ENCODE measurements around the gene HAO2. TPM values are rescaled to one million over a fixed set of nuclear protein-coding genes. Genes with fewer than 3 reads are reported as not detected.

The HAO2 gene
- polyA plus RNA-seq (2011; rRNA removed) = not detected in 2 replicates
- not detected in 2 replicates for polyA minus RNA-seq (2011; rRNA and poly(A)+ RNA removed)

DNA sequence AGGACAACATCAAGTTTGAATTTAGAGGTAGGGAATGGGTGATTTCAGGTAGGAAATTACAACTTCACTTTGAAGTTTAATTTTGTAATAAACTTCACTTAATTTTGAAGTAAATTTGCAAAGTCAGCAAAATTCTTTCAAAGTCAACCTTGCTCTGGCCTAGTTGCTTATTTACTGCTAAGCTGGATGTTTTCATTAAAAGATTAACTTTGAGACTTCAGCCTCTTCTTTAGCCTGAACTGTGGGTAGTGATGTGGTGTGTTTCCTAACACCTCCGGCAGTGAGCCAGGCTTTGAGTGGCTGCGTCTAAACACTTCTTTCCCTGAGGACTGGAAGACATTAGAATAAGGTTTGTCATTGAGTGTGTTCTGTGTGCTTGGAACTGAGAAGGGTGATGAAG, at the start of gene HAO2:
Gene HAO2, plus strand, starts transcription at position 232 of the 400 bp plus-strand sequence. CDS start 12,301 bp downstream, outside the sequence.
- no peak within 1 kb of the TSS for H3K4me3 ChIP-seq (ENCODE audit: low read depth, low read length)
- ChIA-PET POLR2A (no interaction called here), CTCF (interaction anchor here (1.6 to 7.5 kb wide), 4 partner anchors 19 to 138 kb away, joined by 7 to 161 read pairs (median 14); no protein-coding TSS in a partner anchor)
- H3K27me3 ChIP-seq (ENCODE audit: control insufficient read depth, insufficient read depth, low read length) = peaks cover 5% of the 10 kb centered on the region
- TF ChIP-seq, protein P1, sequence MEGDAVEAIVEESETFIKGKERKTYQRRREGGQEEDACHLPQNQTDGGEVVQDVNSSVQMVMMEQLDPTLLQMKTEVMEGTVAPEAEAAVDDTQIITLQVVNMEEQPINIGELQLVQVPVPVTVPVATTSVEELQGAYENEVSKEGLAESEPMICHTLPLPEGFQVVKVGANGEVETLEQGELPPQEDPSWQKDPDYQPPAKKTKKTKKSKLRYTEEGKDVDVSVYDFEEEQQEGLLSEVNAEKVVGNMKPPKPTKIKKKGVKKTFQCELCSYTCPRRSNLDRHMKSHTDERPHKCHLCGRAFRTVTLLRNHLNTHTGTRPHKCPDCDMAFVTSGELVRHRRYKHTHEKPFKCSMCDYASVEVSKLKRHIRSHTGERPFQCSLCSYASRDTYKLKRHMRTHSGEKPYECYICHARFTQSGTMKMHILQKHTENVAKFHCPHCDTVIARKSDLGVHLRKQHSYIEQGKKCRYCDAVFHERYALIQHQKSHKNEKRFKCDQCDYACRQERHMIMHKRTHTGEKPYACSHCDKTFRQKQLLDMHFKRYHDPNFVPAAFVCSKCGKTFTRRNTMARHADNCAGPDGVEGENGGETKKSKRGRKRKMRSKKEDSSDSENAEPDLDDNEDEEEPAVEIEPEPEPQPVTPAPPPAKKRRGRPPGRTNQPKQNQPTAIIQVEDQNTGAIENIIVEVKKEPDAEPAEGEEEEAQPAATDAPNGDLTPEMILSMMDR (IDR thresholded peaks at IDR 0.05; ENCODE audit: insufficient read depth, low read depth, low read length) = no peak
- no peaks in the 10 kb centered on the region for H3K36me3 ChIP-seq (ENCODE audit: control insufficient read depth, insufficient read depth, low read length)
- DNase-seq (ENCODE audit: low read depth) = no peak

DNA sequence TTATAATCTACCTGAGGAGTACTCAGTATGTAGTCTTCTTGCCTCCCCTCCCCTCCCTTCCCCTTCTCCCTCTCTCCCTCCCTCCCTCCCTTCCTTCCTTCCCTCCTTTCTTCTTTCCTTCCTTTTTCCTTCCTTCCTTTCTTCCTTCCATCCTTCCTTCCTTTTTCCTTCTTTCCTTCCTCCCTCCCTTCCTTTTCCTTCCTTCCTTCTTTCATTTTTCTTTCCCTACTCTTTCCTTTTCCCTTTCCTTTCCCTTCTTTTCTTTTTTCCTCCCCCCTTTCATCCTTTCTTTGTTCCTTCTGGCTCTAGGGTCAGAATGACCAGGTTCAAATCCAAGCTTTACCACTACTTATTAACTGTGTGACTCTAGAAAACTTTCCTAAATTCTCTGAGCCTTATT, 48.5 kb upstream of the HAO2 start:
- Histone ChIP-seq H3K36me3 (ENCODE audit: control insufficient read depth, insufficient read depth, low read length) (no peaks in the 10 kb centered on the region), H3K27me3 (ENCODE audit: control insufficient read depth, insufficient read depth, low read length) (peaks cover 1% of the 10 kb centered on the region; the same call in 1 of the 2 replicates), H3K4me3 (ENCODE audit: low read depth, low read length) (no peak overlapping the region)
- TF ChIP-seq, protein P1 (IDR thresholded peaks at IDR 0.05; ENCODE audit: insufficient read depth, low read depth, low read length) = no peak
- POLR2A ChIA-PET = no interaction called here
- CTCF ChIA-PET = no interaction called here
- DNase-seq (ENCODE audit: low read depth) = no peak

DNA sequence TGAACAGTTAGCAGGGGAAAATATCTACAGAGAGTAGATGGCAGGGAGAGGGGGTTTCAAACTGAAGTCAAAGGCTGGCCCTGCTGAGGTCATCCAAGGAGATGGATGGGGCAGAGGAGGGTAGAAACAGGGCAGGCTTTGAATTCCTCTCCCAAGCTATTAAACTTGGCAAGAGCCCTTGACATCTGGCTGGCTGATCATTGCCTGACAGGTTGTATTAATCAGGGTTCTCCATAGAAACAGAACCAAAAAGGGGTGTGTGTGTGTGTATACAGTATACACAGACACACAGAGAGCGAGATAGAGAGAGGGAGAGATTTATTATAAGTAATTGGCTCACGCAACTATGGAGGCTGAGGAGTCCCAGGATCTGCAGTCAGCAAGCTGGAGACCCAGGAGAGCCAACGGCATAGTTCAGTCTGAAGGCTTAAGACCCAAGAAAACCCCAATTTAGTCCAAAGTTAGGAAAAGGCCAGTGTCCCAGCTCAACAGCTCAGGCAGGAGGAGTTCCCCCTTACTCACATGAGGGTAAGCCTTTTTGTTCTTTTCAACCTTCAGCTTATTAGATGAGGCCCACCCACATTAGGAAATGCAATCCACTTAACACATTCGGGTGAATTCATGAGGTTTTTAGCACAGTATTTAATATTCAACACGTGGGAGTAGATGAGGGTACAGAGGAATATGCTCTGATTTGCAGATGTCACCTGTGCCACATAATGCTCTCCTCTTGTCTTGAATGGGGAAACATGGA, 46.7 kb upstream of the HAO2 start:
- Histone ChIP-seq H3K4me3 (ENCODE audit: low read depth, low read length) (no peak overlapping the region), H3K27me3 (ENCODE audit: control insufficient read depth, insufficient read depth, low read length) (peaks cover 1% of the 10 kb centered on the region; the same call in 1 of the 2 replicates), H3K36me3 (ENCODE audit: control insufficient read depth, insufficient read depth, low read length) (no peaks in the 10 kb centered on the region)
- TF ChIP-seq, protein P1 (IDR thresholded peaks at IDR 0.05; ENCODE audit: insufficient read depth, low read depth, low read length) = no peak
- DNase-seq (ENCODE audit: low read depth) = no peak
- CTCF ChIA-PET = interaction anchor here (0.9 to 2.2 kb wide), 3 partner anchors 35 to 47 kb away, joined by 3 to 8 read pairs (median 5); no protein-coding TSS in a partner anchor
- POLR2A ChIA-PET = no interaction called here

DNA sequence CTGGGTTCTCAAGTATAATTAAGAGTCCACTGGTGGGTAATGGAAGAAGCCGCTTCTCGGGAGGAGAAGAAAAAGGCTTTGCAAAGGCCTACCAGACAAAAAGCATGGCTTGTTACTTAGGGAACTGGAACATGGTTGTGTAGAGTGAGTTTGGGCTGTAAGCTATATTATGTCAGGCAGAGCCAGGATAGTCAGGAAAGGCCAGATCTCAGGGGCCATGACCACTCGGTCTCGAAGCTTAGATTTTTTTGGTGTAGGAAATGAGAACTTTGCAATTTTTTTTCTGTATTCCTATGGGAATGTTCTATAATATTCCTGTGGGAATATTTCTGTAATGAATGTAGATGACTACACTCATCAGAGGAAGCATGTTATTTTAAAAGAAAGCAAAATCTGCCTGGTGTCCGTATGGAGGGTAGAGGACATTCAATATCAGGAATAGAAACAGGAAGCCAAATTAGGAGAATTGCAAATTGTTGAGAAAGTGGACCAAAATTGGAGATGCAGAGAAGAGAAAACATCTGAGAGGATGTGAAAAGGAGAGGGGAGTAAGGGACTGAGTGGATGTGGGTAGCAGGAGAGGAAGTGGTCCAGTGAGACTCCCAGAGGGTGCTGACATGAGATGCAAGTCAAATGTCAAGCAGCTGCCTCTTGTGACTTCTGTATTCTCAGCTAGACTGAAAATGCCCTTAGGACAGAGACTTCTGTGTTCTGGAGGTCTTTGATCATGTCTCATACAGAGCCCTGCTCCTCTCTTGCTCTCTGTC, 45.2 kb upstream of the HAO2 start:
- Histone ChIP-seq H3K36me3 (ENCODE audit: control insufficient read depth, insufficient read depth, low read length) (no peaks in the 10 kb centered on the region), H3K4me3 (ENCODE audit: low read depth, low read length) (no peak overlapping the region), H3K27me3 (ENCODE audit: control insufficient read depth, insufficient read depth, low read length) (peaks cover 1% of the 10 kb centered on the region; the same call in 1 of the 2 replicates)
- ChIA-PET CTCF (interaction anchor here (1.9 to 2.2 kb wide), 2 partner anchors 36 to 49 kb away, joined by 5 to 8 read pairs; no protein-coding TSS in a partner anchor), POLR2A (no interaction called here)
- TF ChIP-seq, protein P1 (IDR thresholded peaks at IDR 0.05; ENCODE audit: insufficient read depth, low read depth, low read length) = no peak
- no peak for DNase-seq (ENCODE audit: low read depth)

DNA sequence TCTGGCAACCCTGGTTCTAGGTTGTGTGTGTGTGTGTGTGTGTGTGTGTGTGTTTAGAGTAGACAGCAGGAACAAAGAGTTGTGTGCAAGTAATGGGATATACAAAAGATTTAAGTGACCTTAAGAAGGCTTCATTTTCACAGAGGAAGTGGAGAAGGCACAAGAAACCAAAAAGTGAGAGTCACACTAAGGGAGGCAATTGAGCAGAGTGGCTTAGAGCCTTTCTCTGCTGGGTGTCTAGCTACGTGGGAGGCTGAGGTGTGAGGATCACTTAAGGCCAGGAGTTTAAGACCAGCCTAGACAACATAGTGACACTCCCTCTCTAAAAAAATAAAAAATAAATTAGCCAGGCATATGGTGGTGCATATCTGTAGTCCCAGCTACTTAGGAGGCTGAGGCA, 44.4 kb upstream of the HAO2 start:
- H3K27me3 ChIP-seq (ENCODE audit: control insufficient read depth, insufficient read depth, low read length) = peaks cover 1% of the 10 kb centered on the region; the same call in 1 of the 2 replicates
- POLR2A ChIA-PET = no interaction called here
- no peak overlapping the region for H3K4me3 ChIP-seq (ENCODE audit: low read depth, low read length)
- TF ChIP-seq, protein P1 (IDR thresholded peaks at IDR 0.05; ENCODE audit: insufficient read depth, low read depth, low read length) = no peak
- H3K36me3 ChIP-seq (ENCODE audit: control insufficient read depth, insufficient read depth, low read length) = no peaks in the 10 kb centered on the region
- CTCF ChIA-PET = interaction anchor here (1.1 to 2.2 kb wide), 2 partner anchors 37 to 49 kb away, joined by 4 to 5 read pairs; no protein-coding TSS in a partner anchor
- DNase-seq (ENCODE audit: low read depth) = no peak

Data from BJ (cell line).